GF-D8 (cell line): ENCODE results near the gene RAB32.
"Not testable (repeated sequence)": the region's sequence is repeated elsewhere in the genome, so short reads cannot be mapped to it uniquely, and the experiment has no call there.

Source experiments
- DNase-seq: peaks from one replicate; lab custom pipeline; 2025; lab: John Stamatoyannopoulos, UW

The RAB32 gene

DNA sequence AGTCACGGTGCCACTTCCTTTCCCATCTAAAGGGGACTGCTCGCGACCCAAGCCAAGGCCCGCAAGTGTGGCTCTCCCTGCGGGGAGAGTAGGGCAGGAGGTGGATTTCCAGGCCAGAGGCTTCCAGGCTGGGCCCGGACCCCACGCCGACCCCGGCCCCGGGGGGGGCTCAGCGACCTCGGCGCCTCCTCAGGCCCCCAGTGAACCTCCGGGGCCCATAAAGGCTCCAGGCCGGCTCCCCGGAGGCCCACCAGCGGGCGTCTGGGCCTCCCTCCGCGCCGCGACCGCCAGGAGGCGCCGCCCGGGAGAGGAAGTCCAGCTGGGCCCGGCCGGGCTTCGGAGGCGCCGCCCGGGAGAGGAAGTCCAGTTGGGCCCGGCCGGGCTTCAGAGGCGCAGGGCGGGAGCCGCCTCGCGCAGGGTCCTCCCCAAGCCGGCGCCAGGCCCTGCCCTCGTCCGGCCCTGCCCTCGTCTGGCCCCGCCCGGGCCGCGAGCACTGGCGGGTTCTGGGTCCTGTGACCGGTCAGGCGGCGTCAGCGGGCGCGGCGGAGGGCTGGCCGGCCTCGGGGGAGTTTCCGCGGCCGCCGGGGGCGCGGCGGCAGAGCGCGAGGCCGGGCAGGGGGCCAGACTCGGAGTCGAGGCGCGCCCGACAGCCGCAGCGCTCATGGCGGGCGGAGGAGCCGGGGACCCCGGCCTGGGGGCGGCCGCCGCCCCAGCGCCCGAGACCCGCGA is at the start of gene RAB32:
RAB32 (plus strand) TSS at position 623 of the 729 bp plus-strand sequence; CDS start at position 662, 39 bp downstream.
- DNase-seq = peak; percentile 73

DNA sequence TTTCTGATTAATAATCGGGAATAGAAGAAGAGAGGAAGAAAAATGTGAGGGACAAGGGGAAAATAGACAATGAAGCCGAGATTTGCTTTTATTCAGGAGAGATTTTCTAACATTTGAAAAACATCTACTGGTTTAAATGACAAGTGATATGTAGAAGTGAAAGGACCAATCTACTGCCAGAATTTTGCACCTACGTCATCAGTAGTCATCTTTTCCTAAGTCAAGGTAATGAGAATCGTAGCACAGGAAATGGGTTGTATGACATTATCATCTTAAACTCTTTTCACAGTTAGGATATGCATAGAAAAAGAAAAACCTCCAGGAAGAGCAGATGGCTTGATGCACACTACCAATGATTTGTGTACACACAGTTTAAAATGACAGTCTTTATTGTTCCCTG is 45.3 kb upstream of the RAB32 start:
- DNase-seq = no peak

DNA sequence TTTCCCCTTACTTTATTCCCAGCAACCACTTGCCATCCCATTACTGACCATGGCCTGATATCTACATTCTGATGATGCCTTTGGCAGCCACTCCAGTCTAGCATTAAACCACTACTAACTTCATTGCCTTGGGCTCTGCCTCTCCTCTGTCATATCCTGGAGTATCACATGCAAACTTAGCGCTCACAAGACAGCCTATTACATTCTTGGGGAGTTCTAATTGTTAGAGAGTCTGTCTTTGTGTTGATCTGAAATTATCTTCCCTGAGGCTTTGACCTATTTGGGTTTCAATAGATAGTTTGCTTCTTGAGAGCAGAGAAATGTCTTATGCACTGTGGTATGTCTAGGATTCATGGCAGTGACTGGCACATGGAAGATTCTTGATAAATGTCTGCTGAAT is 40.5 kb upstream of the RAB32 start:
- DNase-seq = no peak

DNA sequence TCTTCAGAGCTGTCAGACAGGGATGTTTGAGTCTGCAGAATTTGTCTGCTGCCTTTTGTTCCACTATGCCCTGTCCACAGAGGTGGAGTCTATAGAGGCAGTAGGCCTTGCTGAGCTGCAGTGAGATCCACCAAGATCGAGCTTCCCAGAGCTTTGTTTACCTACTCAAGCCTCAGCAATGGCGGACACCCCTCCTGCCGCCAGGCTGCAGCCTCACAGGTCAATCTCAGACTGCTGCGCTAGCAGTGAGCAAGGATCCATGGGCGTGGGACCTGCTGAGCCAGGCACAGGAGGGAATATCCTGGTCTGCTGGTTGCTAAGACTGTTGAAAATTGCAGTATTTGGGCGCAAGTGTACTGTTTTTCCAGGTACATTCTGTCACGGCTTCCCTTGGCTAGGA is 28.4 kb upstream of the RAB32 start:
- no peak for DNase-seq

DNA sequence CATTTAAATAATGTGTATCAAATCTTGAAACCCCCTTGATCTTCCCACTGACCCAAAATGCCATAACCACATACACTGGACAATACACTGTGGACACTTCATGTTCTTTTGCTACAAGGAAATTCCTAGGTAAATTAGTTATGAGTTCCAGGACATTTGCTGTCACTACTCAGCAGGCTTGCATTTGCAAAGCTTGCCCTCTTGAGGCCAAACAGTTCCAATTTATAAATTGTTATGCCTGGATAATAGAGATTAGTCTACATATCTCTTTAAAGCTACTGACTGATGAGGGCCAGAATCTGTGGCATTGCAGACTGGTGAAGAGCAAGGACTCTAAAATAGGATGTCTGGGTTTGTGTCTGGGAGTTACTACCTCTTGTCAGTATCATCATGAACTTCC is 17.4 kb upstream of the RAB32 start:
- no peak for DNase-seq

DNA sequence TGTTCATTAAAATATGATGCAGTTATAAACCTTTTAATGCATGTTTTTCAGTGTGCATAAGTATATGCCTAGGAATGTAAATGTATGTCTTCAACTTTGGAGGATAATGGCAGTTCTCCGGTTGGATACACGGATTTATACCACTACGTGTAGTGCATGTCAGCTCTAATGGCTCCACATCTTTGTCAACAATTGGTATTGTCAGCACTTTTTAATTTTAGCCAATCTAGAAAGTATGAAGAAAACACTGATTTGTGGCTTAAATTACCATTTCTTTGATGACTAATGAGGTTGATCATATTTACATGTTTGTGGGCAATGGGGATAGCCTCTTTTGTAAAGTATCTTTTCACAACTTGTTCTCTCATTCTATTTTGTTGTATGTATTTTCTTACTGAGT is 10.9 kb upstream of the RAB32 start:
- DNase-seq = no peak

DNA sequence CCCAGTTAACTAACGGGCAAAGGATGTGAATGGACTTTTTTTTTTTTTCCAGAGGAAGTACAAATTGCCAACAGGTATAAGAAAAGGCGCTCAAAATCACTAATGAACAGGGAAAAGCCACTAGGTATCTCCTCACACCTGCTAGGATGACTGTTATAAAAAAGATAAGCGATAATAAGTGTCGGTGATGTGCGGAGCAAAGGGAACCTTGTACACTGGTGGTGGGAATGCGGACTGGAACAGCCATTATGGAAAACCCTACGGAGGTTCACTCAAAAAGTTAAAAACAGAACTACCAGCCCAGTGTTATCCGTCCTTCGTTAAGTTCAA is 787 bp upstream of the RAB32 start:
- DNase-seq = no peak

DNA sequence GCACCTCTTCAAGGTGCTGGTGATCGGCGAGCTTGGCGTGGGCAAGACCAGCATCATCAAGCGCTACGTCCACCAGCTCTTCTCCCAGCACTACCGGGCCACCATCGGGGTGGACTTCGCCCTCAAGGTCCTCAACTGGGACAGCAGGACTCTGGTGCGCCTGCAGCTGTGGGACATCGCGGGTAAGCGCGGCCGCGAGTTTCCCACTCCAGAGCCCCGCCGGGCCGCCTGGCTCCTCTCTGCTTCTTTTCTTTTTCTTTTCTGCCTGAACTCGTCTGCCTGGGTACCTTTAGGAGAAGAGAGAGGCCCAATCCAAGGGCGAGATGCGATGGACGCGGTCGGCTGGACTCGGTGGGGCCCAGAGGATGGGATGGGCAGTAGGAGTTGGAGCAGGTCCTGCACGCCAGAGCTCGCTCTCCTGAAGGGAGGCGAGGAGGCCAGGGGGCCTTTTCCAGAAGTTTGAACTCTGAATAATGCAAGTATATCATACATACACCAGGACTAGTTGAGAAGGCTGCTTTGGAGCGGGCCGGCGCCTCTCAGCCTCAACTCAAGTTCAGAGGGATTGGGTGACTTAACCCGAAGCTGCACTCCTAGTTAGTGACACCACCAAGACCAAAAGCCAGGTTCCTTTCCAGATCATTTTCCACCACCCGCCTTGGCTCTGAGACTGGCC is 445 bp downstream of the RAB32 start:
- DNase-seq = no peak

DNA sequence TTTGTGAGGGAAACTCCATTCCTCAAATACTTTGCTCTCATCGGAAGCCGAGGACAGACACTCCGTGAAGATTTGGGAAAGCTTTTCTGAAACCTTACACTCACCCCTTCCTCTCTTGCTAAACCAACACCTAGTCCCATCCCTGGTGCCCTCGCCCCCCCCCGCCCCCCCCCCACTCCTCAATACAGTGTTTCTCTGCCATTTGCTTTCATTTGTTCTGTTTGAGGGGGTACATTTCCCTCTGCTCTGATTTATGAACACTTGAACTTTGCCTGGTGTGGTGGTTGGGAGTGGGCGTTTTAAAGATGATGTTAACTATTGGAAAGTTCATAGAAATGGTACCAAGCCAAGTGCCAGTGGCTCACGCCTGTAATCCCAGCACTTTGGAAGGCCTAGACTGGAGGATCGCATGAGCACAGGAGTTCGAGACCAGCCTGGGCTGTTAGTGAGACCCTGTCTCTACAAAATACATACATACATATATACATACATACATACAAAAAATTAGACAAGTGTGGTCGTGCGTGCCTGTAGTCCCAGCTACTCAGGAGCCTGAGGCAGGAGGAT is 1.1 kb downstream of the RAB32 start:
- DNase-seq = no peak

DNA sequence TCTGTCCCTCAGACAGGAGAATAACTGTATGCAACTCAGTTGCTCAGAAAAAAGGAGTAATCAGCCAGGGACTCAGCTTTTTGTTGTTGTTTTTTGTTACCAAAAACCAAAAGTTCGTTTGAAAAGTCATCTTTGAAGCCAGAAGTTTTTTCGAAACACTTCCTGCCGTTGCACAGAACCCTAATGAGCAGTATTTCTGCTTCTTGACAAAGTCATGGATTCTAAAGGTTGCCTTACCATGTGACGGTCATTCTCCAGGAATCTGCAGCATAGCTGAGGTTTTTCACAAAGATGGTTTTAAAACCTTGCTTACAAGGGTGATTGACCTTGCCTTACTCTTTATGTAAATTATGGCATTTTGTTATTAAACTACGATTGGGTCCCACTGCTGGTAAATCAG is 1.9 kb downstream of the RAB32 start:
- peak; percentile 48 for DNase-seq

DNA sequence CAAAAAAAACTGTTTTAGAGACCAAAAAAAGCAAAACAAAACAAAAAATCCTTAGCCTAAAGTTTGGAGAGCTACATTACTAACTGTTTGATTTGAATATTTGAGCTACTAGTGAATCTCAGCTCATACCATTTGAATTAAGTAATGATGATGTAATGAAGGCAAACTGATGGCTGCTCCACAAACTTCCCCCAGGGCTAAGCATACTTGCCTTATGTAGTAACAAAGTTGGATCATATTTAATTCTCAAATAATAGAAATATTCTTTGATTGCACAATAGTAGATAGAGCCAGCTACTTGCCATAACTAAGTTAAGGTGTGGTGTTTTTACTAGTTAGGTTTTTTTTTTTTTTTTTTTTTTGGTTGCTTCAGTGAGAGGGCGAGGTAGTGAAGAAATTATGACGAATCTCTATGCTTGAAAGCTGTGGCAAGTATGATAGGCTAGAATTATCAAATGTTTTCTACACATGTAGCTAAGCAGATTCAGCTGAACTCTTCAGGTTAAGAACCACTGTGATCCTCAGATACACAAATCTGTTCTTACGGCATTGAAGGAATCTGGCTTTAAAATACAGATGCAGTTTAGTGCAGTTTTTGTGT is 2.9 kb downstream of the RAB32 start:
- no peak for DNase-seq

DNA sequence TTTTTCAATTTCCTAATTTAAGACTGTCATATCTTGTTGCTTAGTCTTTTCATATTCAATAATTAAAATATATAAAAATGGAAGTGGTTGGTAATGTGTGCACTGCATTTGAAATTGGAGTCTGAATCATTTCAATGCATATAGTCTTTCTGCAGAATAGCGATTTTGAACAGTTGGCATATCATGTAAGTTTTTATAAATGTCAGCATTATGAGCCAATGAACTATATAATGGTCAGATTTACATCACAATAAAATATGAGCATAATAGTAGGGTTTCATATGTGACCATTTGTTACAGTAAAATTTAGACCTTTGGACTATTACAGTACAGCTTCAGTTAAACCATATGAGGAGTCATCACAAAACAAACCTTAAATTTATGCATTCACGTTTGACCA is 4.3 kb downstream of the RAB32 start:
- no peak for DNase-seq

DNA sequence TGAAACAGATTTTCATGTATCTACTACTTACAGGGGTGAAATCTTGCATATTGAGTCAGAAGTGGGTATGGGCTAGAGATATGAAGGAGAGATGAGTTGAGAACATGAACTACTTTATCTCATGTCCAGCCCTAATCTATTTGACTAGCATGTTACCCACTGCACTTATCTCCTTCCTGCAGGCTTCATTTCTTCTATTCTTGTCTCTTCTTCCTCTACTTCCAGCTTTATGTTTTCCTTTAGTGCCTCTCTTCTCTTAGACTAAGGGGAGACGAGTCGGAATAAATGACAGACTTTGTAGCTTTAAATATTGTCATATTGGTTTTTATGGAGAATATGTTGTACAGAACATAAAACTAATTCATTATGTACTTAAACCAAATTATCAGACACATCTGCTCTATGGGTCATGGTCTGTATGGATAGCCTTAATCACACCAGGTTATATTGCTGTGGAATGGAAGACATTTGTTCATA is 5.3 kb downstream of the RAB32 start:
- no peak for DNase-seq

DNA sequence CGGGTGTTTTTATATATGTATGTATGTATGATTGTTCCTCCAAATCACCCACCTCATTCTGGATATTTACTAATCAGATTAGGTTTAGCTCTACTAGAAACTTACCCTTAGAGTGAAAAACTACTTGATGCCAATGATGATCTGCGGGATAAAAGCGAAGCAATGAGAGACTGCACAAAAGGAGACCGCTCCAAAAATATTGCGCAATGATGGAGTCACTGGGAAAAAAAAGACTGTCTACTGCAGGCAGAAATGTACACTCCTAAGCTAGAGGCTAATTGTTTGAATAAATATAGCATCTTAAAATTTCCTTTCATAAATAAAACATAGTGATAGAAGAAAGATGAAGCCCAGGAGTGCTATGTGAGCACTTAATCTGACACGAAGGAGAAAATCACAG is 7.3 kb downstream of the RAB32 start:
- no peak for DNase-seq

DNA sequence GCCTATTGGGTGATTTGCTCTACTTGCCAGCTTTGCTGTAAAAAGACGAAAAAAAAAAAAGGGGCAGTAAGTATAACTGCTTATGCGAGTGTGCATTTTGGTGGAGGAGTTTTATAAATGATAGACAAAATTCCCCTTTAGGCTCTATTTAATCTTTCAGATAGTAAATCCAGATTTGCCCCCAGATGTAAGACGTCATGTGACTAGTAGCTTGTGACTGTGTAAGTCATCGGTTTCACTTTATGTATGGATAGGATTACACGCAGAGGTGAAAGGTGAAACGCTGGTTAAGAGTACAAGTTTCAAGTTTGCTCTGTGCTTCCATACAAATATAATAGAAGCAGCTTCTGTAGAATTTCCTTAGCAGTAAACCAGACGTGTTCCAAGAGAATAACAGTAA is 7.9 kb downstream of the RAB32 start:
- no peak for DNase-seq

DNA sequence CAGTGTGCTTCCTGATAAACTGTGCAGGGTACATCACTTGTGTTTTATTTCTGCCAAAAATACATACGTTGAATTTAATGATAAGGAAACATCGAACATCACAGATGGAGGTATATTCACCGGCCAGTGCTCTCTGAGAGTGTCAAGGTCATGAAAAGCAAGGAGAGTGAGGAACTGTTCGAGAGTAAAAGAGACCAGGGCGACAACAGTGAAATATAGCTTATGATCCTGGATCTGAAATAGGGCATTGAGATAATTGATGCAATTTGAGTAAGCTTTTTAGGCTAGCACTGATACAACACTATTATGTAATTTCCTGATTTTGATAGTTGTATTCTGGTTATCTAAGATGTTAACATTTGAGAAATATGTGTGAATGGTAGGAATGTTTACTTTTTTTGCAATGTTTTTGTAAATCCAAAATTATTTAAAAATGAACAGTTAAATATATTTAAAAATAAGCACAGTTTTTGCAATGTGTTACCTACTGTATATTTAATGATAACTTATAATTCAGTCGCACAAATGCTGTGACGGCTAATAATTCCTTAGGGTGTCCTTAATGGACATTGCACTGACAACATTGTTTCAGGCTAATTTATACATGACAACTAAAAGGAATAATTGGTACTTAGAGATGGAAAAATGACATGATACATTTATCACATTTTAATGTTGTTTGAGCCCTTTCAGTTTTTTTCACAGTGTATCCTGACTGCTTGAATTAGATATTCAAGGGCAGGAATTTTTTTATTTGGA is 9.9 kb downstream of the RAB32 start:
- DNase-seq = no peak

DNA sequence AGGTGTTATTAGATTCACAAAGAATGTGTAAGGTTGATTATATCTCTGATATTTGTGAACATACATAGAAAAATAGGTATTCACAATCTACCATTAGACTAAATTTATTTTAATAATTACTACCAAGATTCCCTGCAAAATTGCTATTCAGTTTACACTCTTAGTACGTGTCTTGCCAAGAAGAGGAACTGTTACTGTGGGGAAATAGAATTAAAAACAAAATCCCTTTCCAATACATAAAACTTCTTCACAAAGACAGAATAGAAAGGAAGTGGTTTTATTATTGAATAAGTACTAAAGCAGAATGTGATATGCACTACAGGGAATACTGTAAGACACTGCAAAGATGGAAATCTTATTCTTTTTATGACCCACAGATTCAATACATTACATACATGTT is 17.0 kb downstream of the RAB32 start:
- no peak for DNase-seq

DNA sequence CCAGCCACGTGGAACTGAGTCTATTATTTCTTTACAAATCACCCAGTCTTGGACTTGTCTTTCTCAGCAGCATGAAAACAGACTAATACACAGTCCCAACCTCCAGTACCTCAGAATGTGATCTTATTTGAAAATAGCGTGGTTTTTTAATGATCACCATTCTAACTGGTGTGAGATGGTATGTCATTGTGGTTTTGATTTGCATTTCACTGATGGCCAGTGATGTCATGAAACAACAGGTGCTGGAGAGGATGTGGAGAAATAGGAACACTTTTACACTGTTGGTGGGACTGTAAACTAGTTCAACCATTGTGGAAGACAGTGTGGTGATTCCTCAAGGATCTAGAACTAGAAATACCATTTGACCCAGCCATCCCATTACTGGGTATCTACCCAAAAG is 23.0 kb downstream of the RAB32 start:
- DNase-seq = not testable (repeated sequence)

DNA sequence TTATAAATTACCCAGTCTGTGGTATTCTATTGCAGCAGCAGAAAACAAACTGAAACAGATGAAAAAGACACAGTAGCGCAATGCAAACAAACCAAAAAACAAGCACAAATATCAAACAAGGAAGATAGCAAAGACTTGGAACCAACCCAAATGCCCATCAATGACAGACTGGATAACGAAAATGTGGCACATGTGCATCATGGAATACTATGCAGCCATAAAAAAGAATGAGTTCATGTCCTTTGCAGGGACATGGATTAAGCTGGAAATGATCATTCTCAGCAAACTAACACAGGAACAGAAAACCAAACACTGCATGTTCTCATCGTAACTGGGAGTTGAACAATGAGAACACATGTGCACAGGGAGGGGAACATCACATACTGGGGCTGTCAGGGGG is 25.0 kb downstream of the RAB32 start:
- DNase-seq = not testable (repeated sequence)

DNA sequence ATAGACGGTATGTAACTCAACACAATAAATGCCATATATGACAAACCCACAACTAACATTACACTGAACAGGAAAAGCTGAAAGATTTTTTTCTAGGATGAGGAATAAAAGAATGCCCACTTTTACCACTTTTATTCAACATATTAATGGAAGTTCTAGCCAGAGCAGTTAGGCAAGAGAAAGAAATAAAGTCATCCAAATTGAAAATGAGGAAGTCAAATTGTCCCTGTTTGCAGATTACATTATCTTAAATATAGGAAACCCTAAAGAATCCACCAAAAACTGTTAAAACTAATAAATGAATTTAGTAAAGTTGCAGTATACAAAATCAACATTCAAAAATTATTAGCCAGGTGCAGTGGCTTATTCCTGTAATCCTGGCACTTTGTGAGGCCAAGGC is 30.6 kb downstream of the RAB32 start:
- no peak for DNase-seq

DNA sequence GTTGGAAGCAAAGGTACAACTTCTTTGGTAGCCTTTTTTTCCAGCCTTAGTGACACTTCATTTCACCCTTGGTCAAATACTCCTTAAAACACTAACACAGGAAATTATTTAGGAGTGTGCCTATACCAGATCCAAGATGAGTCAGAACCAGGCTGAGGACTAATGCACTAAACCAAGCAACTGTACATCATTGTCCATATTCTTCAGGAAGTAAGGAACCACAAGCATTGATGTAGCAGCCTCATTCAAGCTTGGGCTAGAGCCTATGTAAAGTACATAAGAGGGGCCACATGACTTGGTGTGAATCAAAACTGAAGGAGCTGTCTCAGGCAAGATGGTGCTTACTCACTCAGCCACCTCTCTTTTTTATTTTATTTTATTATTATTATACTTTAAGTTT is 34.4 kb downstream of the RAB32 start:
- DNase-seq = no peak

DNA sequence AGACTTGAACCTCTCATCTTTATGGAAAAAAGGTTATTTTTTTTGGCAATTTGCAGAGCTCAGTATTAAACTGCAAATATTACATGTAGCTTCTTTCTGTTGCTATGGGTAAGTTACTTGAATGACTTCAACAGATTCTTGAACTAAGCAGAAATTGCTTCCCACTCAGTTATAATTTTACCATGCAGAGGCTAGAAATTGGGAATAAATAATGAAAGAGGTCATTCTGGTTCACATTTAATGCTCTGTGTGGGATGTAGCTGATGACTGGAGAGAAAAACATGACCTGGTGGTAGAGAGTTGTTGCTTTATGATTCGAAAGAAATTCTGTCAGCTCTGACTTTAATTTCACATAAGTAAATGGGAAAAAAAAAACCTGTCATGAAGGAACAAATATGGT is 38.3 kb downstream of the RAB32 start:
- no peak for DNase-seq
